Prostate gland (tissue), 2 donors: ENCODE results near the gene UBL4A. TPM values are rescaled to one million over a fixed set of nuclear protein-coding genes. Genes with fewer than 3 reads are reported as not detected.

Source experiments
- DNase-seq: peaks from one replicate; pipeline ENCODE4 v3.0.0-alpha.2; 2019; ENCODE audit warnings: low spot score
- H3K27ac ChIP-seq, 2 donors: fragments of 200-600 bp; sonication (generic); 2 replicates each; pipeline ENCODE4 v1.5.1; 2017 to 2019
- H3K27me3 ChIP-seq: fragments of 200-600 bp; sonication (generic); replicated peaks from 2 replicates; pipeline ENCODE4 v1.5.1; 2019; ENCODE audit not compliant: insufficient read depth
- H3K36me3 ChIP-seq, 2 donors: fragments of 200-600 bp; sonication (generic); 1 replicate in 1 of 2; 2 replicates in 1 of 2; pipeline versions ENCODE4 v1.5.1 to v1.8.1; 2017 to 2019
- H3K4me1 ChIP-seq: fragments of 200-600 bp; sonication (generic); replicated peaks from 2 replicates; pipeline ENCODE4 v1.5.1; 2019
- H3K4me3 ChIP-seq, 2 donors: fragments of 200-600 bp; sonication (generic); 2 replicates each; pipeline ENCODE4 v1.5.1; 2017 to 2019
- H3K9me3 ChIP-seq: fragments of 200-600 bp; sonication (generic); 2 replicates; pipeline ENCODE4 v1.5.1; 2017
- CTCF ChIP-seq, 4 experiments: fragments of 200-600 bp in 2 of 4; fragments of 450-650 bp in 2 of 4; sonication (generic) in 2 of 4; IDR thresholded peaks; 1 replicate in 3 of 4; 2 replicates in 1 of 4; pipeline ENCODE4 v1.5.1; 2016 to 2019; ENCODE audit warnings: antibody characterized with exemption in 4 of 4, mild to moderate bottlenecking in 2 of 4, moderate library complexity in 2 of 4
- POLR2A ChIP-seq: fragments of 450-650 bp; IDR thresholded peaks from one replicate; pipeline ENCODE4 v1.6.1; 2016; ENCODE audit warnings: antibody characterized with exemption, mild to moderate bottlenecking
- POLR2AphosphoS5 ChIP-seq: sonication (generic); formaldehyde crosslinking; IDR thresholded peaks from one replicate; pipeline ENCODE4 v1.6.1; 2017; ENCODE audit warnings: antibody characterized with exemption
- WGBS: methylation state at CpG from one replicate; pipeline ENCODE4 v1.1.5; 2018; 5-methylcytosine and 5-hydroxymethylcytosine counted together
- intact Hi-C: fragments of 100-400 bp; cut with DNase I; formaldehyde crosslinking; loops from one replicate; pipeline ENCODE4 v1.14.2; 2022
- total RNA-seq, 2 donors: library from RNA; depleted of rRNA; stranded (reverse); fragments of >200 nt; gene quantifications; one replicate each; pipeline ENCODE4 v1.1.0, GENCODE V29; 2016

Gene UBL4A
- total RNA-seq, 2 donors from 2014 or later: 31.9 to 53.7 TPM

- H3K4me1 ChIP-seq: no peaks in the 10 kb centered on the region
- WGBS: 86% methylated on average over 9 of the region's 9 CpGs
- no peak for DNase-seq
- no peaks in the 10 kb centered on the region for H3K27me3 ChIP-seq
- H3K4me3 ChIP-seq: no peak overlapping the region
- intact Hi-C loops: no loop called here
- no peak for TF ChIP-seq CTCF (IDR thresholded peaks at IDR 0.05)
- no peak for TF ChIP-seq POLR2A
- TF ChIP-seq POLR2AphosphoS5: no peak
- H3K9me3 ChIP-seq: no peaks in the 10 kb centered on the region
- no peaks in the 10 kb centered on the region for H3K36me3 ChIP-seq
- H3K27ac ChIP-seq: no peak overlapping the region
Measured at GRCh38 chrX:154469114-154469513, 17.3 kb downstream of the UBL4A start.

DNA sequence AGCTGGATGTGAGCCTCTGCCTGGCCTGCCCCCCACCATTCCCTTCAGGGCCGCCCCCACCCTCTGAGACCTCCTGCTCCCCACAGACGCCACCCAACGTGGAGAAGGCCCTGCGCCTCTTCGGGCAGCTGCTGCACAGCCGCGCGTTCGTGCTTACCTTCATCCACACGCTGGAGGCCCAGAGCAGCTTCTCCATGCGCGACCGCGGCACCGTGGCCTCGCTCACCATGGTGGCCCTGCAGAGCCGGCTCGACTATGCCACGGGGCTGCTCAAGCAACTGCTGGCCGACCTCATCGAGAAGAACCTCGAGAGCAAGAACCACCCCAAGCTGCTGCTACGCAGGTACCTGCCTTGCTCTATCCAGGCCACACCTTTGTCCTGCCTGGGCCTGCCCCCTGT is 18.2 kb downstream of the UBL4A start:
- TF ChIP-seq POLR2A (no peak), POLR2AphosphoS5 (no peak), CTCF (IDR thresholded peaks at IDR 0.05) (no peak)
- H3K36me3 ChIP-seq: no peaks in the 10 kb centered on the region
- 89% methylated on average over 21 of the region's 23 CpGs for WGBS
- H3K4me3 ChIP-seq: no peak overlapping the region
- no peaks in the 10 kb centered on the region for H3K9me3 ChIP-seq
- no peak overlapping the region for H3K27ac ChIP-seq
- no peaks in the 10 kb centered on the region for H3K4me1 ChIP-seq
- H3K27me3 ChIP-seq: no peaks in the 10 kb centered on the region
- no peak for DNase-seq
- intact Hi-C loops: no loop called here

- intact Hi-C loops: no loop called here
- H3K27ac ChIP-seq: no peak overlapping the region
- H3K36me3 ChIP-seq: no peaks in the 10 kb centered on the region
- no peak overlapping the region for H3K4me3 ChIP-seq
- H3K9me3 ChIP-seq: no peaks in the 10 kb centered on the region
- DNase-seq: no peak
- H3K4me1 ChIP-seq: no peaks in the 10 kb centered on the region
- TF ChIP-seq POLR2A: no peak
- TF ChIP-seq CTCF (IDR thresholded peaks at IDR 0.05): no peak
- TF ChIP-seq POLR2AphosphoS5: no peak
- no peaks in the 10 kb centered on the region for H3K27me3 ChIP-seq
- WGBS: 97% methylated on average over 12 of the region's 21 CpGs
Measured at GRCh38 chrX:154467556-154467955, 18.9 kb downstream of the UBL4A start.

- Histone ChIP-seq H3K36me3 (no peaks in the 10 kb centered on the region), H3K27me3 (no peaks in the 10 kb centered on the region), H3K27ac (no peak overlapping the region), H3K4me1 (no peaks in the 10 kb centered on the region), H3K9me3 (no peaks in the 10 kb centered on the region), H3K4me3 (no peak overlapping the region)
- no peak for DNase-seq
- TF ChIP-seq CTCF (IDR thresholded peaks at IDR 0.05) (no peak), POLR2A (no peak), POLR2AphosphoS5 (no peak)
- WGBS: 93% methylated on average over 7 of the region's 15 CpGs
- intact Hi-C loops: no loop called here
Measured at GRCh38 chrX:154466907-154467306, 19.5 kb downstream of the UBL4A start.

GRCh38 chrX:154466036-154466435 is 20.4 kb downstream of the UBL4A start:
- no peaks in the 10 kb centered on the region for H3K4me1 ChIP-seq
- H3K27ac ChIP-seq: no peak overlapping the region
- no peaks in the 10 kb centered on the region for H3K9me3 ChIP-seq
- no peaks in the 10 kb centered on the region for H3K27me3 ChIP-seq
- WGBS: 93% methylated on average over 6 of the region's 32 CpGs
- H3K36me3 ChIP-seq: no peaks in the 10 kb centered on the region
- TF ChIP-seq CTCF (IDR thresholded peaks at IDR 0.05) (no peak), POLR2A (no peak), POLR2AphosphoS5 (no peak)
- intact Hi-C loops: no loop called here
- DNase-seq: no peak
- no peak overlapping the region for H3K4me3 ChIP-seq
